HG03378 (cell line): ENCODE results near the gene MIF.
A peak's percentile ranks its signal among the peaks of the same experiment; 100 is the strongest.
"Not testable (repeated sequence)": the region's sequence is repeated elsewhere in the genome, so short reads cannot be mapped to it uniquely, and the experiment has no call there.

Experiments used
- ATAC-seq: cut with Tn5 transposase; IDR thresholded peaks from one replicate; pipeline ENCODE4 v1.9.1; 2021; ENCODE audit warnings: mild to moderate bottlenecking, moderate library complexity; ENCODE audit not compliant: unreplicated experiment

MIF gene

GRCh38 chr22:23893945-23894709 is at the start of gene MIF:
MIF (plus strand) TSS chr22:23894383; CDS start chr22:23894475, 92 bp downstream.
- peak; percentile 67 for ATAC-seq

GRCh38 chr22:23844739-23845202 is 49.4 kb upstream of the MIF start:
- ATAC-seq, result no peak

- no peak for ATAC-seq
Measured at GRCh38 chr22:23845265-23846080, 48.7 kb upstream of the MIF start.

GRCh38 chr22:23846081-23846469 is 48.1 kb upstream of the MIF start:
- no peak for ATAC-seq

GRCh38 chr22:23847310-23847920 is 46.8 kb upstream of the MIF start:
- no peak for ATAC-seq

- ATAC-seq, result no peak
Measured at GRCh38 chr22:23847991-23848864, 46.0 kb upstream of the MIF start.

GRCh38 chr22:23849009-23850006 is 44.9 kb upstream of the MIF start:
- ATAC-seq, result no peak

- ATAC-seq, result peak; percentile 57
Measured at GRCh38 chr22:23850136-23850611, 44.0 kb upstream of the MIF start.

GRCh38 chr22:23856721-23857605 is 37.2 kb upstream of the MIF start:
- peak; percentile 32 for ATAC-seq

- peak; percentile 85 for ATAC-seq
Measured at GRCh38 chr22:23857606-23858483, 36.3 kb upstream of the MIF start, which contains the start of gene SLC2A11. SLC2A11 (plus strand) TSS chr22:23857875; CDS start chr22:23858000, 125 bp downstream.

- no peak for ATAC-seq
Measured at GRCh38 chr22:23858484-23858815, 35.7 kb upstream of the MIF start.

GRCh38 chr22:23859201-23859600 is 35.0 kb upstream of the MIF start:
- ATAC-seq, result no peak

GRCh38 chr22:23860187-23860586 is 34.0 kb upstream of the MIF start:
- ATAC-seq, result not testable (repeated sequence)

GRCh38 chr22:23862103-23862502 is 32.1 kb upstream of the MIF start:
- ATAC-seq, result no peak

GRCh38 chr22:23864499-23865154 is 29.6 kb upstream of the MIF start:
- not testable (repeated sequence) for ATAC-seq

- no peak for ATAC-seq
Measured at GRCh38 chr22:23868580-23868979, 25.6 kb upstream of the MIF start.

- ATAC-seq, result no peak
Measured at GRCh38 chr22:23874871-23875270, 19.3 kb upstream of the MIF start.
